Fibroblast of lung (primary cell): ENCODE measurements around the gene BMP3.

Experiments used
- EZH2 ChIP-seq: IDR thresholded peaks from 2 replicates; pipeline ENCODE4 v1.5.1; 2012; ENCODE audit warnings: low read length, control low read depth, mild to moderate bottlenecking; ENCODE audit errors: missing control alignments
- TF ChIP-seq, protein P1 (sequence below), 2 donors: IDR thresholded peaks in 1 of 2; conservative IDR thresholded peaks in 1 of 2; 1 replicate in 1 of 2; 2 replicates in 1 of 2; pipeline ENCODE4 v1.5.1; 2011 to 2012; ENCODE audit warnings: low read length in 2 of 2, control low read depth in 1 of 2, inconsistent platforms in 1 of 2, low read depth in 1 of 2, mild to moderate bottlenecking in 1 of 2

DNA sequence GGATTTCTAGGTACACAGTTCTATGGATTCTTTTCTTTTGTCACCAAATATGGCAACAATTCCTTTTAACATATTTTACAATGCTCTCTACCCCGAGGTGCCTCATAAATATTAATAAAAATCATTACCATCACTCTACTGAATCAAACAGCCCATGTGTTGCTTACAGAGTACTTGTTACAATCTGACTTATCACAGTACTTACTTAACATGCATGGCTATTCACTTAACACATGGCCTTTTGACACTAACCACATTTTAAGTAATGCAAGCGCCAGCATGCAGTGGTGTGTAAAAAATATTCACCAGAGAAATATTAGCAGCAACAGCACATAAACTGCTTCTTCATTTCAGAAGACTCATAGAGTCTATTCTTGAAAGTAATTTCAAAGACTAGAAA lies 64.9 kb downstream of the BMP3 start:
- TF ChIP-seq, protein P1, sequence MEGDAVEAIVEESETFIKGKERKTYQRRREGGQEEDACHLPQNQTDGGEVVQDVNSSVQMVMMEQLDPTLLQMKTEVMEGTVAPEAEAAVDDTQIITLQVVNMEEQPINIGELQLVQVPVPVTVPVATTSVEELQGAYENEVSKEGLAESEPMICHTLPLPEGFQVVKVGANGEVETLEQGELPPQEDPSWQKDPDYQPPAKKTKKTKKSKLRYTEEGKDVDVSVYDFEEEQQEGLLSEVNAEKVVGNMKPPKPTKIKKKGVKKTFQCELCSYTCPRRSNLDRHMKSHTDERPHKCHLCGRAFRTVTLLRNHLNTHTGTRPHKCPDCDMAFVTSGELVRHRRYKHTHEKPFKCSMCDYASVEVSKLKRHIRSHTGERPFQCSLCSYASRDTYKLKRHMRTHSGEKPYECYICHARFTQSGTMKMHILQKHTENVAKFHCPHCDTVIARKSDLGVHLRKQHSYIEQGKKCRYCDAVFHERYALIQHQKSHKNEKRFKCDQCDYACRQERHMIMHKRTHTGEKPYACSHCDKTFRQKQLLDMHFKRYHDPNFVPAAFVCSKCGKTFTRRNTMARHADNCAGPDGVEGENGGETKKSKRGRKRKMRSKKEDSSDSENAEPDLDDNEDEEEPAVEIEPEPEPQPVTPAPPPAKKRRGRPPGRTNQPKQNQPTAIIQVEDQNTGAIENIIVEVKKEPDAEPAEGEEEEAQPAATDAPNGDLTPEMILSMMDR (conservative IDR thresholded peaks at IDR 0.05 in 1 of 2, IDR thresholded peaks at IDR 0.05 in 1 of 2; ENCODE audit: low read depth in 1 of 2, low read length in 2 of 2): no peak
- TF ChIP-seq EZH2: no peak
